ENCODE data around the gene SEC23A. TPM values are rescaled to one million over a fixed set of nuclear protein-coding genes. Genes with fewer than 3 reads are reported as not detected.
"Not testable (repeated sequence)": the region's sequence is repeated elsewhere in the genome, so short reads cannot be mapped to it uniquely, and the experiment has no call there.

The SEC23A gene
- total and polyA plus RNA-seq, 4 donors = 36.5 to 169 (median 52.1) TPM

- DNase-seq (ENCODE audit: low spot score) = peak; percentile 52
- H3K4me3 ChIP-seq (ENCODE audit: low read depth in 1 of 3, low read length in 3 of 3) = no peak overlapping the region
- no peaks in the 10 kb centered on the region for H3K27me3 ChIP-seq (ENCODE audit: control insufficient read depth in 4 of 4, insufficient read depth in 4 of 4, low read length in 3 of 4)
- no peak overlapping the region for H3K27ac ChIP-seq (ENCODE audit: low read depth in 1 of 2, low read length in 2 of 2)
- 61% methylated on average over 7 of the region's 7 CpGs for WGBS
- peak; percentile 64 to 86 for TF ChIP-seq RXRA (IDR thresholded peaks at IDR 0.05)
- no peak for TF ChIP-seq YY1 (IDR thresholded peaks at IDR 0.05)
- TF ChIP-seq HNF4A (conservative IDR thresholded peaks at IDR 0.05) = peak; percentile 40 to 48
- peaks cover 0 to 17% (median 6%) of the 10 kb centered on the region in 4 donors for H3K4me1 ChIP-seq (ENCODE audit: control insufficient read depth in 4 of 4, insufficient read depth in 4 of 4, low read length in 3 of 4)
- H3K36me3 ChIP-seq (ENCODE audit: control insufficient read depth in 4 of 4, insufficient read depth in 3 of 4, low read depth in 1 of 4, low read length in 3 of 4) = peaks cover 0 to 19% (median 9%) of the 10 kb centered on the region in 4 donors
- no peaks in the 10 kb centered on the region for H3K9me3 ChIP-seq (ENCODE audit: control insufficient read depth in 4 of 4, low read length in 3 of 4)
- H3K9ac ChIP-seq (ENCODE audit: low read depth in 1 of 2, low read length in 2 of 2) = no peak overlapping the region
Measured at GRCh38 chr14:39145266-39145966, 42.4 kb upstream of the SEC23A start.

GRCh38 chr14:39143226-39143625, 40.2 kb upstream of the SEC23A start:
- DNase-seq (ENCODE audit: low spot score); H3K36me3 ChIP-seq (ENCODE audit: control insufficient read depth in 4 of 4, insufficient read depth in 3 of 4, low read depth in 1 of 4, low read length in 3 of 4); H3K4me3 ChIP-seq (ENCODE audit: low read depth in 1 of 3, low read length in 3 of 3); H3K9me3 ChIP-seq (ENCODE audit: control insufficient read depth in 4 of 4, low read length in 3 of 4); H3K9ac ChIP-seq (ENCODE audit: low read depth in 1 of 2, low read length in 2 of 2); H3K27me3 ChIP-seq (ENCODE audit: control insufficient read depth in 4 of 4, insufficient read depth in 4 of 4, low read length in 3 of 4): not testable (repeated sequence)
- 79% methylated on average over 2 of the region's 2 CpGs for WGBS
- Histone ChIP-seq H3K4me1 (ENCODE audit: control insufficient read depth in 4 of 4, insufficient read depth in 4 of 4, low read length in 3 of 4) (peaks cover 0 to 17% (median 6%) of the 10 kb centered on the region in 4 donors), H3K27ac (ENCODE audit: low read depth in 1 of 2, low read length in 2 of 2) (peak overlapping the region in 1 of 2 donors; percentile 20)

- H3K9ac ChIP-seq (ENCODE audit: low read depth in 1 of 2, low read length in 2 of 2) = not testable (repeated sequence)
Measured at GRCh38 chr14:39141623-39142022, 38.6 kb upstream of the SEC23A start.

GRCh38 chr14:39140170-39140569, 37.1 kb upstream of the SEC23A start:
- Histone ChIP-seq H3K27me3 (ENCODE audit: control insufficient read depth in 4 of 4, insufficient read depth in 4 of 4, low read length in 3 of 4) (no peaks in the 10 kb centered on the region), H3K9me3 (ENCODE audit: control insufficient read depth in 4 of 4, low read length in 3 of 4) (no peaks in the 10 kb centered on the region), H3K27ac (ENCODE audit: low read depth in 1 of 2, low read length in 2 of 2) (no peak overlapping the region), H3K4me3 (ENCODE audit: low read depth in 1 of 3, low read length in 3 of 3) (no peak overlapping the region), H3K4me1 (ENCODE audit: control insufficient read depth in 4 of 4, insufficient read depth in 4 of 4, low read length in 3 of 4) (peaks cover 0 to 7% (median 1%) of the 10 kb centered on the region in 4 donors), H3K36me3 (ENCODE audit: control insufficient read depth in 4 of 4, insufficient read depth in 3 of 4, low read depth in 1 of 4, low read length in 3 of 4) (peaks cover 0 to 10% (median 6%) of the 10 kb centered on the region in 4 donors), H3K9ac (ENCODE audit: low read depth in 1 of 2, low read length in 2 of 2) (no peak overlapping the region)
- DNase-seq (ENCODE audit: low spot score) = no peak
- WGBS = 92% methylated on average over 3 of the region's 3 CpGs
- TF ChIP-seq TAF1 (conservative IDR thresholded peaks at IDR 0.05) (no peak), NR2F2 (IDR thresholded peaks at IDR 0.05) (no peak), EGR1 (IDR thresholded peaks at IDR 0.05; ENCODE audit: low read depth in 2 of 2) (no peak), MAX (IDR thresholded peaks at IDR 0.05) (no peak), JUND (IDR thresholded peaks at IDR 0.05) (no peak), HNF4A (conservative IDR thresholded peaks at IDR 0.05) (no peak), ATF3 (IDR thresholded peaks at IDR 0.05) (no peak), RXRA (IDR thresholded peaks at IDR 0.05) (no peak), RAD21 (IDR thresholded peaks at IDR 0.05) (no peak), FOXA1 (IDR thresholded peaks at IDR 0.05) (no peak), HNF4G (IDR thresholded peaks at IDR 0.05) (no peak), GABPA (IDR thresholded peaks at IDR 0.05 in 1 of 2, conservative IDR thresholded peaks at IDR 0.05 in 1 of 2) (no peak), YY1 (IDR thresholded peaks at IDR 0.05) (no peak)
- TF ChIP-seq, protein P1, sequence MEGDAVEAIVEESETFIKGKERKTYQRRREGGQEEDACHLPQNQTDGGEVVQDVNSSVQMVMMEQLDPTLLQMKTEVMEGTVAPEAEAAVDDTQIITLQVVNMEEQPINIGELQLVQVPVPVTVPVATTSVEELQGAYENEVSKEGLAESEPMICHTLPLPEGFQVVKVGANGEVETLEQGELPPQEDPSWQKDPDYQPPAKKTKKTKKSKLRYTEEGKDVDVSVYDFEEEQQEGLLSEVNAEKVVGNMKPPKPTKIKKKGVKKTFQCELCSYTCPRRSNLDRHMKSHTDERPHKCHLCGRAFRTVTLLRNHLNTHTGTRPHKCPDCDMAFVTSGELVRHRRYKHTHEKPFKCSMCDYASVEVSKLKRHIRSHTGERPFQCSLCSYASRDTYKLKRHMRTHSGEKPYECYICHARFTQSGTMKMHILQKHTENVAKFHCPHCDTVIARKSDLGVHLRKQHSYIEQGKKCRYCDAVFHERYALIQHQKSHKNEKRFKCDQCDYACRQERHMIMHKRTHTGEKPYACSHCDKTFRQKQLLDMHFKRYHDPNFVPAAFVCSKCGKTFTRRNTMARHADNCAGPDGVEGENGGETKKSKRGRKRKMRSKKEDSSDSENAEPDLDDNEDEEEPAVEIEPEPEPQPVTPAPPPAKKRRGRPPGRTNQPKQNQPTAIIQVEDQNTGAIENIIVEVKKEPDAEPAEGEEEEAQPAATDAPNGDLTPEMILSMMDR (IDR thresholded peaks at IDR 0.05; ENCODE audit: low read depth, low read length, missing input control) = no peak
- TF ChIP-seq, protein P2, sequence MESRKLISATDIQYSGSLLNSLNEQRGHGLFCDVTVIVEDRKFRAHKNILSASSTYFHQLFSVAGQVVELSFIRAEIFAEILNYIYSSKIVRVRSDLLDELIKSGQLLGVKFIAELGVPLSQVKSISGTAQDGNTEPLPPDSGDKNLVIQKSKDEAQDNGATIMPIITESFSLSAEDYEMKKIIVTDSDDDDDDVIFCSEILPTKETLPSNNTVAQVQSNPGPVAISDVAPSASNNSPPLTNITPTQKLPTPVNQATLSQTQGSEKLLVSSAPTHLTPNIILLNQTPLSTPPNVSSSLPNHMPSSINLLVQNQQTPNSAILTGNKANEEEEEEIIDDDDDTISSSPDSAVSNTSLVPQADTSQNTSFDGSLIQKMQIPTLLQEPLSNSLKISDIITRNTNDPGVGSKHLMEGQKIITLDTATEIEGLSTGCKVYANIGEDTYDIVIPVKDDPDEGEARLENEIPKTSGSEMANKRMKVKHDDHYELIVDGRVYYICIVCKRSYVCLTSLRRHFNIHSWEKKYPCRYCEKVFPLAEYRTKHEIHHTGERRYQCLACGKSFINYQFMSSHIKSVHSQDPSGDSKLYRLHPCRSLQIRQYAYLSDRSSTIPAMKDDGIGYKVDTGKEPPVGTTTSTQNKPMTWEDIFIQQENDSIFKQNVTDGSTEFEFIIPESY (IDR thresholded peaks at IDR 0.05) = no peak

More at GRCh38 chr14:39141623-39142022, 38.6 kb upstream of the SEC23A start:
- not testable (repeated sequence) for H3K4me3 ChIP-seq (ENCODE audit: low read depth in 1 of 3, low read length in 3 of 3); H3K27me3 ChIP-seq (ENCODE audit: control insufficient read depth in 4 of 4, insufficient read depth in 4 of 4, low read length in 3 of 4); H3K36me3 ChIP-seq (ENCODE audit: control insufficient read depth in 4 of 4, insufficient read depth in 3 of 4, low read depth in 1 of 4, low read length in 3 of 4); DNase-seq (ENCODE audit: low spot score); H3K9me3 ChIP-seq (ENCODE audit: control insufficient read depth in 4 of 4, low read length in 3 of 4); H3K27ac ChIP-seq (ENCODE audit: low read depth in 1 of 2, low read length in 2 of 2)
- peaks cover 0 to 14% (median 6%) of the 10 kb centered on the region in 4 donors for H3K4me1 ChIP-seq (ENCODE audit: control insufficient read depth in 4 of 4, insufficient read depth in 4 of 4, low read length in 3 of 4)
- 94% methylated on average over 1 of the region's 1 CpG for WGBS

Data from liver (tissue), 9 donors.